ENCODE measurements around the gene GSTT2B.
"Not testable (repeated sequence)": the region's sequence is repeated elsewhere in the genome, so short reads cannot be mapped to it uniquely, and the experiment has no call there.

The GSTT2B gene

DNA sequence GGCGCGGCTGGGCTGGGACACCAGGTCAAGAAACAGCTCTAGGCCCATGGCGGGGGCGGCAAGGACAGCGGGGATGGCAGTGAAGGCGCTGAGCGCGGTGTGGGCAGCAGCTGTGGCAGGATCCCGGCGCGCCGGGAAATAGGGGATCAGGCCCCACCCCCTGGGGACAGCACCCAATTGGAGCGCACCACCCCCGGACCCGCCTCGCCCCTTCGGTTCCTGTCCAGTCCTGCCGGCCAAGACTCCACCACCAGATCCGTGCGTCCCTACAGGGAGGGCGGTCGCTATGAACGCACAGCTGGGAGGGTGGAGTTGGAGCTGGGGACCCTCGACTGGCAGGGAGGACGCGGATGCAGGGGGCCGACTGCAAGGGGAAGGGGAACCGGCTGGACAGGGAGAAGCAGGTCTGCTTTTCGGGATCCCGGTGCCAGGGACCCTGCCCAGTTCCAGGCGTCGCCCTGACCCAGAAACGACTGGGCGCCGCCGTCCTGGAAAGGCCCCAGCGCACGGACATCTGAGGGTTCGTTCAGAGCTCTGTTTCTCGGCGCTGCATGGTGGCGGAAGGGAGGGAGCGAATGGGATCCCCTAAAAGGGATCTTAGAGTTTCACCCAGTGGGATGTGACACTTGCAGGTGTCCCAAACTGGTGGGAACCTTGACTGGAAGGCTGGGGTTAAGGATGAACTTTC lies at the start of gene GSTT2B:
Gene GSTT2B (minus strand): TSS at position 112 of the 688 bp plus-strand sequence. CDS start 64 bp downstream, at position 48.
- peak within 1 kb of the TSS; percentile 33 for H3K4me3 ChIP-seq (replicated peaks; ENCODE audit: low read depth, low read length)
- DNase-seq (ENCODE audit: low read depth): not testable (repeated sequence)

DNA sequence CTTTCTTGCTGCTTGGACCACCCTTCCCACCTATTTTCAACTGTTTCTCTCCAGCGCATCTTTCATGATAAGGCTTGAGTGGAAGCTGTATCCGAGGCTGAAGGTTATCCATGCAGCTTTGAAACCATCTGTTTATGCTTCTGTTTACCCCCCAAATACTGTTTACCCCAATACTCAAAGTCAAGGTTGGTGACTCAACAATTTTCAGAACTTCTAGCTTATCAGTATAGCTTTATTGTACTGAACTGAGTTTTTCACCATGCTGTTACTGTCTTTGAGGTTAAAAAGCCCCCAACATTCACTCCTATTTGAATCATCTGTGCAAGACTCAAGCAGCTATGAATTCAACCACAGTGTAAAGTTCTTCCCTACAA lies 49.0 kb upstream of the GSTT2B start:
- no peak for TF ChIP-seq CTCF (IDR thresholded peaks at IDR 0.05; ENCODE audit: low read length, missing control alignments)
- DNase-seq (ENCODE audit: low read depth): no peak
- no peak overlapping the region for H3K4me3 ChIP-seq (replicated peaks; ENCODE audit: low read depth, low read length)

DNA sequence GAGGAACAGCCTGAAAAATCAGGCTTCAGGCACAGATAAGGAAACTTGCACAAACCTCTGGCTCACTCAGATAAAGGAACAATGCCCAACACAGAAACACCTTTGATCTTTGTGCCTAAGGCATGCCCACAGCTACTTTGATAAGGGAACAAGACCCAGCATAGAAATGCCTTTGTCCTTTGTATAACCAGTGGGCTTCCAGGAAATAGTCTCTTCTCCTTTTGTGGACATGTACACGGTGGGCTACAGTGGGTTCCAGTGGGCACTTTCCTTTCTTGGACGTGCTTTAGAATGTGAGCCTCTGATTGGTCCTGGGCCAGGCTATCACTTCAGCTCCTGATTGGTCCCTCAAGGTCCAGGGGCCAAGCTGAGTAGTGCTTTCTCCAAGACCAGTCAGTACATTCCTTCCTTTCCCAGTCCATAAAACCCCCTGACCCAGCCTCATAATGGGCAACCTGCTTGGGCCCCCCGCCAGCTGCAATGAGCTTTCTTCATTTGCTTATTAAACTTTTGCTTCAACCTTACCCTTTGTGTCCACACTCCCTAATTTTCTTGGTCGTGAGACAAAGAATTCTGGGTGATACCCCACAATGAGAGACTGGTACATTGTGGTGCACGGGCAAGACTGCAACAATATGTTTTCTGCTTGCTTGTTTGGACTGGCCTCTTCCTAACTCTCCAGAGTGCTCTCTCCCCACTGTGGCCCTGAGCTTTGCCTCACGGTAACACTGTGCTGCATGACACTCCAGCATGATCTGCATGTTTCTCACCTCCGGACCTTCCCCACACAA lies 48.4 kb upstream of the GSTT2B start:
- TF ChIP-seq CTCF (IDR thresholded peaks at IDR 0.05; ENCODE audit: low read length, missing control alignments): no peak
- no peak for DNase-seq (ENCODE audit: low read depth)
- no peak overlapping the region for H3K4me3 ChIP-seq (replicated peaks; ENCODE audit: low read depth, low read length)

- no peak overlapping the region for H3K4me3 ChIP-seq (replicated peaks; ENCODE audit: low read depth, low read length)
- no peak for TF ChIP-seq CTCF (IDR thresholded peaks at IDR 0.05; ENCODE audit: low read length, missing control alignments)
- DNase-seq (ENCODE audit: low read depth): no peak
Measured at GRCh38 chr22:24008381-24009226, 47.6 kb upstream of the GSTT2B start.

DNA sequence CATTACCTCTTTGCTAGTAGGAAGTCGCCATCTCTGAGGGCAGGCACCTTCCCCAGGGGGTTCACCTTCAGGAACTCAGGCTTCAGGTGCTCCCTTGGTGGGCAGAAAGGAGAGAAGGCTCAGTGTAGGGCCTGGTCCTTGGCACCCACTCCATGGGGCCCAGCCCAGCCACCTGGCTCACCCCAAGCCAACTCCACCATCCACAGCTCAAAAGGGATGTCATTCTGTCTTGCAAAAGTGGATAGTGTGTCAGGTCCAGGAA lies 47.0 kb upstream of the GSTT2B start:
- no peak overlapping the region for H3K4me3 ChIP-seq (replicated peaks; ENCODE audit: low read depth, low read length)
- DNase-seq (ENCODE audit: low read depth): no peak
- TF ChIP-seq CTCF (IDR thresholded peaks at IDR 0.05; ENCODE audit: low read length, missing control alignments): no peak

- TF ChIP-seq CTCF (IDR thresholded peaks at IDR 0.05; ENCODE audit: low read length, missing control alignments): no peak
- H3K4me3 ChIP-seq (replicated peaks; ENCODE audit: low read depth, low read length): no peak overlapping the region
- DNase-seq (ENCODE audit: low read depth): no peak
Measured at GRCh38 chr22:24007253-24008021, 46.4 kb upstream of the GSTT2B start.

DNA sequence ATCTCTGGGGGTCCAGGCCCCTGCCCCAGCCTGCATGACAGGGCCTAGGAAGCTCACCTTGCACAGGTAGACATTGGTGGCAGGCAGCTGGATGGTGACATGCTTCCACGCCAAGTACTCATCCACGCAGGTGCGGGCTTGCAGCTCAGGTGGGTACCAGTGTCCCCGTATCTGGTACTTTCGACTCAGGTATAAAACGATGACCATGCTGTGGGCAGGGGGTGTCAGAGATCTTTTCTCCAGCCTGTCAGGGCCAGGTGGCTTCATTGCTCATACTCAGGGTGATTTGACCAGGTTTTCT lies 45.9 kb upstream of the GSTT2B start:
- no peak for TF ChIP-seq CTCF (IDR thresholded peaks at IDR 0.05; ENCODE audit: low read length, missing control alignments)
- DNase-seq (ENCODE audit: low read depth): no peak
- H3K4me3 ChIP-seq (replicated peaks; ENCODE audit: low read depth, low read length): no peak overlapping the region
